Diencephalon (tissue), 1 donor: ENCODE data around the gene GAGE10. TPM values are rescaled to one million over a fixed set of nuclear protein-coding genes. Genes with fewer than 3 reads are reported as not detected.

Experiments used
- total RNA-seq: library from RNA; depleted of rRNA; stranded (reverse); fragments of >200 nt; gene quantifications from one replicate; pipeline ENCODE4 v1.2.3, GENCODE V29; 2014

GAGE10 gene
- total RNA-seq: not detected

GRCh38 chrX:49303346-49303745 lies at the start of gene GAGE10:
GAGE10 (plus strand) TSS chrX:49303646; CDS start chrX:49304860, 1,214 bp downstream.

GRCh38 chrX:49264460-49264859 lies 39.0 kb upstream of the GAGE10 start, which contains the start of gene FOXP3:
FOXP3 (minus strand) TSS chrX:49264710; CDS start chrX:49258505, 6,205 bp downstream.

GRCh38 chrX:49269767-49270248 lies 33.6 kb upstream of the GAGE10 start, which contains the start of gene PPP1R3F:
PPP1R3F (plus strand) TSS chrX:49269793; CDS start chrX:49269870, 77 bp downstream.

GRCh38 chrX:49321737-49322136 lies 18.3 kb downstream of the GAGE10 start, which contains the start of gene GAGE12J:
GAGE12J (plus strand) TSS chrX:49322037; CDS start chrX:49323194, 1,157 bp downstream.

GRCh38 chrX:49331282-49331681 lies 27.8 kb downstream of the GAGE10 start, which contains the start of gene GAGE13:
GAGE13 (plus strand) TSS chrX:49331582; CDS start chrX:49332738, 1,156 bp downstream.

Other genes with a start within 250 kb of the GAGE10 start
- 3.5 TPM for gene CCDC120, start 244.6 kb upstream of the GAGE10 start, total RNA-seq
- 11.5 TPM for gene PRAF2, start 229.6 kb upstream of the GAGE10 start, total RNA-seq
- 23.8 TPM for gene WDR45, start 223.8 kb upstream of the GAGE10 start, total RNA-seq
- gene GPKOW, start 179.9 kb upstream of the GAGE10 start, total RNA-seq: 22.4 TPM
- gene MAGIX, start 140.9 kb upstream of the GAGE10 start, total RNA-seq: 2.8 TPM
- 3.5 TPM for gene PLP2, start 131.7 kb upstream of the GAGE10 start, total RNA-seq
- 0.69 TPM for gene PRICKLE3, start 117.3 kb upstream of the GAGE10 start, total RNA-seq
- gene SYP, start 103.5 kb upstream of the GAGE10 start, total RNA-seq: 273 TPM
- gene CACNA1F, start 70.3 kb upstream of the GAGE10 start, total RNA-seq: not detected
- gene CCDC22, start 68.2 kb upstream of the GAGE10 start, total RNA-seq: 6.7 TPM
- not detected for gene FOXP3, start 38.9 kb upstream of the GAGE10 start, total RNA-seq
- gene PPP1R3F, start 33.9 kb upstream of the GAGE10 start, total RNA-seq: 15.7 TPM
- gene GAGE12J, start 18.4 kb downstream of the GAGE10 start, total RNA-seq: not detected
- gene GAGE13, start 27.9 kb downstream of the GAGE10 start, total RNA-seq: not detected
- gene GAGE12C, start 228.5 kb downstream of the GAGE10 start, total RNA-seq: not detected
- not detected for gene GAGE12D, start 238.1 kb downstream of the GAGE10 start, total RNA-seq
- gene GAGE12E, start 247.6 kb downstream of the GAGE10 start, total RNA-seq: not detected